ENCODE results near the gene DUSP12.
A peak's percentile ranks its signal among the peaks of the same experiment; 100 is the strongest.
"Not testable (repeated sequence)": the region's sequence is repeated elsewhere in the genome, so short reads cannot be mapped to it uniquely, and the experiment has no call there.

The DUSP12 gene

GRCh38 chr1:161749509-161750407 is at the start of gene DUSP12:
Gene DUSP12, plus strand, starts transcription at chr1:161749786. Its CDS starts 16 bp downstream, at chr1:161749802.
- peak; percentile 93 for DNase-seq

GRCh38 chr1:161702250-161702649 is 47.3 kb upstream of the DUSP12 start:
- no peak for DNase-seq

GRCh38 chr1:161705537-161705936 is 44.0 kb upstream of the DUSP12 start:
- no peak for DNase-seq

- DNase-seq: no peak
These were observed 43.5 kb upstream of the DUSP12 start for GRCh38 chr1:161706113-161706481.

GRCh38 chr1:161706482-161707347 is 42.9 kb upstream of the DUSP12 start, which contains the start of gene FCRLA:
Gene FCRLA, plus strand, starts transcription at chr1:161707229. Its CDS starts 36 bp downstream, at chr1:161707265.
- no peak for DNase-seq

GRCh38 chr1:161707503-161707902 is 42.1 kb upstream of the DUSP12 start:
- no peak for DNase-seq

GRCh38 chr1:161709373-161709772 is 40.2 kb upstream of the DUSP12 start:
- DNase-seq: no peak

- DNase-seq: no peak
These were observed 39.0 kb upstream of the DUSP12 start for GRCh38 chr1:161710560-161710959.

GRCh38 chr1:161718559-161719324 is 30.8 kb upstream of the DUSP12 start:
- no peak for DNase-seq

GRCh38 chr1:161719325-161719611 is 30.3 kb upstream of the DUSP12 start:
- no peak for DNase-seq

- DNase-seq: no peak
These were observed 29.2 kb upstream of the DUSP12 start for GRCh38 chr1:161720422-161720821.

GRCh38 chr1:161720956-161721737 is 28.4 kb upstream of the DUSP12 start, which contains the start of gene FCRLB:
Gene FCRLB, plus strand, starts transcription at chr1:161721544. Its CDS starts 1,129 bp downstream, at chr1:161722673.
- no peak for DNase-seq

GRCh38 chr1:161721738-161722343 is 27.7 kb upstream of the DUSP12 start:
- DNase-seq: no peak

GRCh38 chr1:161722406-161722805 is 27.2 kb upstream of the DUSP12 start:
- no peak for DNase-seq

GRCh38 chr1:161723459-161724141 is 26.0 kb upstream of the DUSP12 start:
- DNase-seq: no peak

- not testable (repeated sequence) for DNase-seq
These were observed 24.2 kb upstream of the DUSP12 start for GRCh38 chr1:161725258-161725907.

GRCh38 chr1:161725908-161726472 is 23.6 kb upstream of the DUSP12 start:
- peak; percentile 81 for DNase-seq

- DNase-seq: peak; percentile 82
These were observed 22.9 kb upstream of the DUSP12 start for GRCh38 chr1:161726473-161727255.

- peak; percentile 71 for DNase-seq
These were observed 22.2 kb upstream of the DUSP12 start for GRCh38 chr1:161727256-161727924.
